Pancreas (tissue), 10 donors: ENCODE results near the gene PLA2G4B. TPM values are rescaled to one million over a fixed set of nuclear protein-coding genes. Genes with fewer than 3 reads are reported as not detected.

Experiments
- ATAC-seq, 4 donors: fragments of 200-7000 bp; cut with Tn5 transposase; one replicate each; pipeline versions ENCODE4 v1.8.0 to v1.9.1; 2020; ENCODE audit warnings: mild to moderate bottlenecking in 4 of 4, moderate library complexity in 4 of 4
- DNase-seq, 6 donors: peaks; one replicate each; pipeline ENCODE4 v3.0.0-alpha.2; 2020
- FAIRE-seq: peaks from 2 replicates; lab custom pipeline; 2012; peaks lifted over from hg19 to GRCh38; lab: Jason Lieb, UNC
- H3K27ac ChIP-seq, 4 donors: fragments of 200-600 bp; sonication (generic); 1 replicate in 3 of 4; 2 replicates in 1 of 4; pipeline versions ENCODE4 v1.5.0 to v1.8.0; 2020
- H3K27me3 ChIP-seq, 4 donors: fragments of 200-600 bp; one replicate each; pipeline ENCODE4 v1.8.0; 2021
- H3K36me3 ChIP-seq, 3 donors: fragments of 200-600 bp; sonication (generic) in 1 of 3; one replicate each; pipeline versions ENCODE4 v1.5.0 to v1.8.0; 2020 to 2021
- H3K4me1 ChIP-seq, 3 donors: fragments of 200-600 bp; one replicate each; pipeline ENCODE4 v1.8.0; 2021
- H3K4me3 ChIP-seq, 4 donors: fragments of 200-600 bp; sonication (generic) in 2 of 4; one replicate each; pipeline versions ENCODE4 v1.5.0 to v1.8.0; 2020 to 2021
- H3K9me3 ChIP-seq, 4 donors: fragments of 200-600 bp; one replicate each; pipeline ENCODE4 v1.8.0; 2021
- CTCF ChIP-seq, 4 donors: fragments of 200-600 bp; sonication (generic) in 3 of 4; IDR thresholded peaks; one replicate each; pipeline versions ENCODE4 v1.5.0 to v1.8.0; 2021; ENCODE audit warnings: antibody characterized with exemption in 4 of 4
- WGBS, 2 donors: extraction: QIAGEN DNeasy Blood & Tissue Kit; methylation state at CpG; one replicate each; pipeline ENCODE4 v1.1.7; 2013; 5-methylcytosine and 5-hydroxymethylcytosine counted together
- intact Hi-C, 3 donors: fragments of 100-400 bp; cut with DNase I; formaldehyde crosslinking; loops; one replicate each; pipeline versions ENCODE4 v1.11.1 to v1.14.2; 2022
- polyA plus RNA-seq, 2 donors: library from polyadenylated mRNA; stranded (reverse); fragments of 200-250 nt; gene quantifications; one replicate each; pipeline ENCODE4 v1.2.3, GENCODE V29; 2013
- total RNA-seq, 6 donors: library from RNA; stranded (reverse); fragmentation: NEBNext Ultra II Directional in 4 of 6; extraction: Animal tissue kit (Norgen Biotek cat#: 25700) in 4 of 6; gene quantifications; one replicate each; pipeline versions ENCODE4 v1.2.1 to v1.2.4, GENCODE V29; 2021 to 2023
- donor health status: healthy with polysubstance abuse.
- donor health status: DM: no; HTN: no; CAD: no; lungs with moderate emphysema.
- donor health status: DM: no; HTN: no; CAD: no.
- donor health status: control.
- donor health status: control.
- donor health status: Bipolar disorder and iron deficiency.
- donor health status: DM: yes; HTN: yes; CAD: no.
- donor health status: DM: no; HTN: no; CAD: no.
- donor health status: DM: no; HTN: no; CAD: no.
- donor health status: DM: yes; HTN: yes; CAD: no.

Gene PLA2G4B
- total and polyA plus RNA-seq, 8 donors: 3.5 to 56.8 (median 6.4) TPM

DNA sequence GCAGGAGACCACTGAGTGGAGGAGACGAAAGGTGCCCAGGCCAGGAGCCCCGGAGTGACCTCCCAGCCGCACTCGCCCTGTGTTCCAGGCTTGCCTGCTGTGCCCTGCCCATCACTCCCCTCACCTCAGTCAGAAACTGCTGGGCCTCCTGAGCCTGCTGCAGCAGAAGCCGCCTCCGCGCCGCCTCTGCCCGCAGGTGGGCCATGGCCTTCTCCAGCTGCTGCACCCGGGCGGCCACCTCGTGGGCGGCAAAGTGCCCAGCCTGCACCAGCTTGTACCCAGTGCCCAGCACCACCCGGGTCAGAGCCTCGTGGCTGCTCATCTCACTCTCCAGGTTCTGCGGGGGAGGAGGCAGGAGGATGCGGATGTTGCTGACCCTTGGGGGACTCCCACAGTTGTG is 17.6 kb downstream of the PLA2G4B start:
- H3K27me3 ChIP-seq: no peaks in the 10 kb centered on the region
- H3K27ac ChIP-seq: no peak overlapping the region
- no peaks in the 10 kb centered on the region for H3K36me3 ChIP-seq
- no peak for FAIRE-seq
- 91 to 94% methylated on average over 17 of the region's 17 CpGs for WGBS, 2 donors
- no peaks in the 10 kb centered on the region for H3K9me3 ChIP-seq
- H3K4me3 ChIP-seq: no peak overlapping the region
- no peak for DNase-seq
- no peaks in the 10 kb centered on the region for H3K4me1 ChIP-seq
- no peak for ATAC-seq
- TF ChIP-seq CTCF (IDR thresholded peaks at IDR 0.05): no peak
- intact Hi-C loops: no loop called here

DNA sequence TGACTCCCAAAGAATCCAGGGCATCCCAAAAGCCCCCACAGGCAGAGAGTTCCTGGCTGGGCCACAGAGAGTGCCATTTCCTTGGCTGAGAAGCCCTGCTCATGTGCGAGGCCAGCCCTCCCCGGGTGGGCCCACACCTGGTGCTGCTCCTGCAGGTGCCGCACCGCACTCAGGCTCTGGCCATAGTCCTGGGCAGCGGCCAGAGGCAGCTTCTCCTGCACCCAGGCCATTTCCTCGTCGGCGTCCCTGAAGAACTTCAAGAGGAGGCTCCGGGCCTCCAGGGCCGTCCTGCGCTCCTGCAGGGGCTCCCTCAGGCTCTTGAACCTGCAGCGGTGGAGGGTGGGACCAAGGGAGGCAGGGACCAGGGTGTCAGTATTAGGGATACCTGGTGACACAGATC is 18.1 kb downstream of the PLA2G4B start:
- Histone ChIP-seq H3K9me3 (no peaks in the 10 kb centered on the region), H3K27ac (no peak overlapping the region), H3K4me3 (no peak overlapping the region), H3K27me3 (no peaks in the 10 kb centered on the region), H3K36me3 (no peaks in the 10 kb centered on the region), H3K4me1 (no peaks in the 10 kb centered on the region)
- intact Hi-C loops: no loop called here
- no peak for DNase-seq
- no peak for FAIRE-seq
- no peak for ATAC-seq
- 92 to 96% methylated on average over 12 of the region's 12 CpGs for WGBS, 2 donors
- no peak for TF ChIP-seq CTCF (IDR thresholded peaks at IDR 0.05)

GRCh38 chr15:41857316-41857715 is 18.7 kb downstream of the PLA2G4B start:
- TF ChIP-seq CTCF (IDR thresholded peaks at IDR 0.05): no peak
- intact Hi-C loops: no loop called here
- DNase-seq (no peak), FAIRE-seq (no peak), ATAC-seq (no peak)
- H3K4me1 ChIP-seq: no peaks in the 10 kb centered on the region
- H3K9me3 ChIP-seq: no peaks in the 10 kb centered on the region
- no peaks in the 10 kb centered on the region for H3K36me3 ChIP-seq
- whole genome bisulfite sequencing, 2 donors: 88 to 96% methylated on average over 8 to 9 of the region's 9 CpGs
- no peak overlapping the region for H3K27ac ChIP-seq
- no peak overlapping the region for H3K4me3 ChIP-seq
- H3K27me3 ChIP-seq: no peaks in the 10 kb centered on the region

- WGBS, 2 donors: 87 to 89% methylated on average over 11 to 15 of the region's 15 CpGs
- intact Hi-C loops: no loop called here
- no peaks in the 10 kb centered on the region for H3K4me1 ChIP-seq
- no peak for TF ChIP-seq CTCF (IDR thresholded peaks at IDR 0.05)
- no peaks in the 10 kb centered on the region for H3K27me3 ChIP-seq
- no peak overlapping the region for H3K4me3 ChIP-seq
- no peak for ATAC-seq
- no peak for FAIRE-seq
- no peaks in the 10 kb centered on the region for H3K9me3 ChIP-seq
- H3K27ac ChIP-seq: no peak overlapping the region
- H3K36me3 ChIP-seq: no peaks in the 10 kb centered on the region
- DNase-seq: no peak
Observed at GRCh38 chr15:41858756-41859155, 20.1 kb downstream of the PLA2G4B start.

DNA sequence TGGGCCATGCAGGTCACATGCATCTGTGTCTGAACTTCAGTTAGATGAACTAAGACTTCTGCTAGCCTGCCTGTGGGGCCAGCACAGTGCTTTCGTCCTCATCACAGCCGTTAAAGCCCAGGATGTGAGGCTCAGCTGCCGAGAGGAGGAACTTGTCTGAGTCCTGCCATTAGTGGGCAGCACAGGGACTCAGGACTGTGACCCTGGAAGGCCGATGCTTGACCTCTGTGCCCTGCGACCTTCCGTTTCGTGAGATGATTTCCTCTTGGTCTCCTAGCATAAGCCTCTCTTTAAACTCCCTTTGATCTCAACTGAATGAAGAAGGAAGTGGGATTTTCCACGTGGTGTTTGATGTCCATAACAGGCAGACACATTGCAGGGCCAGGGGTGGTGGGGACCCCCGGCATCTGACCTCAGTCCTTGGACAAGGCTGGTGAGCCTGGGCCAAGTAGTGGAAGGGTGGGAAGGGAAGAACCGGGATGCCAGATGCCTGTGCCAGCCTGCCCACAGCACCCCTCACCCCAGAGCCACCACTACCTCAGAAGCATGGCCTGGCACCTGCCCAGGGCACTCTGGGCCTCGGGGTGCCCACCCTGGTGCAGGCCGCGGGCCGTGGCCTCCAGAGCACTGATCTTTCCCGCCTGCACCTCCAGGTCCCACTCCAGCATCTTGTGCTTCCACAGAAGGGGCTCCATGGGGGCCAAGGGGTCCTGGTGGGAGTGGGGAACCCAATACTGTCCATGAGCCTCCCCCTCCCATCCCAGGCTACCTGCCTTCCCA is 21.6 kb downstream of the PLA2G4B start:
- no peak for FAIRE-seq

More for the DNA sequence above, 21.6 kb downstream of the PLA2G4B start:
- no peaks in the 10 kb centered on the region for H3K36me3 ChIP-seq
- no peak for TF ChIP-seq CTCF (IDR thresholded peaks at IDR 0.05)
- 72 to 74% methylated on average over 15 of the region's 15 CpGs for WGBS, 2 donors
- no peaks in the 10 kb centered on the region for H3K27me3 ChIP-seq
- H3K9me3 ChIP-seq: no peaks in the 10 kb centered on the region
- intact Hi-C loops: no loop called here
- H3K27ac ChIP-seq: no peak overlapping the region
- no peak overlapping the region for H3K4me3 ChIP-seq
- ATAC-seq (no peak), DNase-seq (no peak)
- no peaks in the 10 kb centered on the region for H3K4me1 ChIP-seq
